HepG2 (cell line): ENCODE results near the gene PEAK3. TPM values are rescaled to one million over a fixed set of nuclear protein-coding genes. Genes with fewer than 3 reads are reported as not detected.
A peak's percentile ranks its signal among the peaks of the same experiment; 100 is the strongest.

Source experiments
- GABPB1 ChIP-seq: IDR thresholded peaks from 2 replicates; pipeline ENCODE4 v1.6.1; 2016; ENCODE audit warnings: mild to moderate bottlenecking, missing genetic modification reagents, moderate library complexity, missing compliant biosample characterization
- GFI1 ChIP-seq: sonication (generic); formaldehyde crosslinking; IDR thresholded peaks from 2 replicates; pipeline ENCODE4 v1.5.0; 2020; ENCODE audit warnings: missing genetic modification reagents, mild to moderate bottlenecking, borderline replicate concordance
- HNRNPLL ChIP-seq: fragments of 200-400 bp; formaldehyde crosslinking; IDR thresholded peaks from 2 replicates; pipeline ENCODE4 v1.6.1; 2017; ENCODE audit warnings: mild to moderate bottlenecking, low read depth, low read length; ENCODE audit not compliant: poor library complexity, severe bottlenecking
- IKZF4 ChIP-seq: sonication (generic); formaldehyde crosslinking; IDR thresholded peaks from 2 replicates; pipeline ENCODE4 v1.5.1; 2020; ENCODE audit warnings: borderline replicate concordance, mild to moderate bottlenecking, low read depth, missing genetic modification reagents; ENCODE audit errors: not compliant biosample characterization
- KLF13 ChIP-seq: sonication (generic); formaldehyde crosslinking; IDR thresholded peaks from 2 replicates; pipeline ENCODE4 v1.4.0; 2020; ENCODE audit warnings: mild to moderate bottlenecking, missing genetic modification reagents
- NPAS2 ChIP-seq: sonication (generic); formaldehyde crosslinking; IDR thresholded peaks from 2 replicates; pipeline ENCODE4 v1.8.0; 2022; ENCODE audit warnings: mild to moderate bottlenecking, missing genetic modification reagents, borderline replicate concordance
- SOX13 ChIP-seq, 3 experiments: fragments of 450-650 bp in 1 of 3; sonication (generic) in 1 of 3; formaldehyde crosslinking in 1 of 3; IDR thresholded peaks in 2 of 3; conservative IDR thresholded peaks in 1 of 3; 2 replicates each; pipeline versions ENCODE4 v1.5.0 to v1.6.1; 2016 to 2020; ENCODE audit warnings: antibody characterized with exemption in 1 of 3, mild to moderate bottlenecking in 1 of 3, missing compliant biosample characterization in 1 of 3, missing genetic modification reagents in 1 of 3, moderate library complexity in 1 of 3
- ZEB1 ChIP-seq: IDR thresholded peaks from 2 replicates; pipeline ENCODE4 v1.6.1; 2012; ENCODE audit warnings: mild to moderate bottlenecking, low read depth, inconsistent platforms; ENCODE audit not compliant: insufficient replicate concordance
- ZNF318 ChIP-seq: sonication (generic); formaldehyde crosslinking; IDR thresholded peaks from 2 replicates; pipeline ENCODE4 v1.4.0; 2020; ENCODE audit warnings: mild to moderate bottlenecking, missing genetic modification reagents
- polyA plus RNA-seq, 8 experiments: library from polyadenylated mRNA; depleted of rRNA in 3 of 8; stranded (reverse) in 7 of 8; unstranded in 1 of 8; fragments of >200 nt; fragmentation: Illumina TruSeq in 4 of 8; extraction: Trizol in 4 of 8; gene quantifications; 2 replicates each; pipeline versions ENCODE4 v1.2.1 to v1.2.3, GENCODE V29; 2011 to 2016; ENCODE audit warnings: low read depth in 4 of 8, missing spikeins in 1 of 8, mixed read lengths in 1 of 8; ENCODE audit not compliant: insufficient read depth in 1 of 8
- total RNA-seq, 5 experiments: library from RNA; depleted of rRNA; stranded (reverse); fragments of >200 nt; fragmentation: Illumina TruSeq; extraction: Trizol; gene quantifications; 2 replicates each; pipeline ENCODE4 v1.2.3, GENCODE V29; 2016; ENCODE audit warnings: low read depth in 1 of 5
- TF ChIP-seq, protein P1 (sequence below): sonication (generic); formaldehyde crosslinking; conservative IDR thresholded peaks from 2 replicates; pipeline ENCODE4 v1.4.0; 2020; ENCODE audit warnings: missing genetic modification reagents
- TF ChIP-seq, protein P2 (sequence below), 2 experiments: IDR thresholded peaks; 2 replicates each; pipeline ENCODE4 v1.6.1; 2011 to 2012; ENCODE audit warnings: low read length in 2 of 2, borderline replicate concordance in 1 of 2, low read depth in 1 of 2, mild to moderate bottlenecking in 1 of 2, moderate library complexity in 1 of 2

PEAK3 gene
- total and polyA plus RNA-seq, 2 of the 13 experiments (the other 11 are each of a cell fraction or from before 2014, with no cell fraction given): not detected

- TF ChIP-seq ZNF318 (CRISPR knock-in tag) (peak; percentile 61), GABPB1 (CRISPR knock-in tag) (peak; percentile 98), IKZF4 (CRISPR knock-in tag) (peak; percentile 84), ZEB1 (peak; percentile 74), SOX13 (IDR thresholded peaks at IDR 0.05) (peak; percentile 1; the same call in 1 of the 2 replicates), SOX13 (CRISPR knock-in tag; conservative IDR thresholded peaks at IDR 0.05 in 1 of 2, IDR thresholded peaks at IDR 0.05 in 1 of 2) (peak in 1 of 2 experiments; percentile 58; a peak in 2 of 4 replicates), HNRNPLL (peak; percentile 72), NPAS2 (CRISPR knock-in tag) (no peak), GFI1 (CRISPR knock-in tag) (peak; percentile 84), KLF13 (CRISPR knock-in tag) (no peak)
- TF ChIP-seq, protein P1, sequence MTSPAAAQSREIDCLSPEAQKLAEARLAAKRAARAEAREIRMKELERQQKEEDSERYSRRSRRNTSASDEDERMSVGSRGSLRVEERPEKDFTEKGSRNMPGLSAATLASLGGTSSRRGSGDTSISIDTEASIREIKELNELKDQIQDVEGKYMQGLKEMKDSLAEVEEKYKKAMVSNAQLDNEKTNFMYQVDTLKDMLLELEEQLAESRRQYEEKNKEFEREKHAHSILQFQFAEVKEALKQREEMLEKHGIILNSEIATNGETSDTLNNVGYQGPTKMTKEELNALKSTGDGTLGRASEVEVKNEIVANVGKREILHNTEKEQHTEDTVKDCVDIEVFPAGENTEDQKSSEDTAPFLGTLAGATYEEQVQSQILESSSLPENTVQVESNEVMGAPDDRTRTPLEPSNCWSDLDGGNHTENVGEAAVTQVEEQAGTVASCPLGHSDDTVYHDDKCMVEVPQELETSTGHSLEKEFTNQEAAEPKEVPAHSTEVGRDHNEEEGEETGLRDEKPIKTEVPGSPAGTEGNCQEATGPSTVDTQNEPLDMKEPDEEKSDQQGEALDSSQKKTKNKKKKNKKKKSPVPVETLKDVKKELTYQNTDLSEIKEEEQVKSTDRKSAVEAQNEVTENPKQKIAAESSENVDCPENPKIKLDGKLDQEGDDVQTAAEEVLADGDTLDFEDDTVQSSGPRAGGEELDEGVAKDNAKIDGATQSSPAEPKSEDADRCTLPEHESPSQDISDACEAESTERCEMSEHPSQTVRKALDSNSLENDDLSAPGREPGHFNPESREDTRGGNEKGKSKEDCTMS (CRISPR knock-in tag): peak; percentile 87
- TF ChIP-seq, protein P2, sequence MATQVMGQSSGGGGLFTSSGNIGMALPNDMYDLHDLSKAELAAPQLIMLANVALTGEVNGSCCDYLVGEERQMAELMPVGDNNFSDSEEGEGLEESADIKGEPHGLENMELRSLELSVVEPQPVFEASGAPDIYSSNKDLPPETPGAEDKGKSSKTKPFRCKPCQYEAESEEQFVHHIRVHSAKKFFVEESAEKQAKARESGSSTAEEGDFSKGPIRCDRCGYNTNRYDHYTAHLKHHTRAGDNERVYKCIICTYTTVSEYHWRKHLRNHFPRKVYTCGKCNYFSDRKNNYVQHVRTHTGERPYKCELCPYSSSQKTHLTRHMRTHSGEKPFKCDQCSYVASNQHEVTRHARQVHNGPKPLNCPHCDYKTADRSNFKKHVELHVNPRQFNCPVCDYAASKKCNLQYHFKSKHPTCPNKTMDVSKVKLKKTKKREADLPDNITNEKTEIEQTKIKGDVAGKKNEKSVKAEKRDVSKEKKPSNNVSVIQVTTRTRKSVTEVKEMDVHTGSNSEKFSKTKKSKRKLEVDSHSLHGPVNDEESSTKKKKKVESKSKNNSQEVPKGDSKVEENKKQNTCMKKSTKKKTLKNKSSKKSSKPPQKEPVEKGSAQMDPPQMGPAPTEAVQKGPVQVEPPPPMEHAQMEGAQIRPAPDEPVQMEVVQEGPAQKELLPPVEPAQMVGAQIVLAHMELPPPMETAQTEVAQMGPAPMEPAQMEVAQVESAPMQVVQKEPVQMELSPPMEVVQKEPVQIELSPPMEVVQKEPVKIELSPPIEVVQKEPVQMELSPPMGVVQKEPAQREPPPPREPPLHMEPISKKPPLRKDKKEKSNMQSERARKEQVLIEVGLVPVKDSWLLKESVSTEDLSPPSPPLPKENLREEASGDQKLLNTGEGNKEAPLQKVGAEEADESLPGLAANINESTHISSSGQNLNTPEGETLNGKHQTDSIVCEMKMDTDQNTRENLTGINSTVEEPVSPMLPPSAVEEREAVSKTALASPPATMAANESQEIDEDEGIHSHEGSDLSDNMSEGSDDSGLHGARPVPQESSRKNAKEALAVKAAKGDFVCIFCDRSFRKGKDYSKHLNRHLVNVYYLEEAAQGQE (IDR thresholded peaks at IDR 0.05; ENCODE audit: borderline replicate concordance in 1 of 2, low read depth in 1 of 2, low read length in 2 of 2): 0 out of 4 replicates have a peak, but pooled peaks of 1 of the 2 experiments have one; percentile 29
Observed at GRCh38 chr19:2236314-2237050, 45.5 kb downstream of the PEAK3 start, which contains the start of the genes PLEKHJ1 and SF3A2 (continued).
